ENCODE data around the gene KLHL29.

DNA sequence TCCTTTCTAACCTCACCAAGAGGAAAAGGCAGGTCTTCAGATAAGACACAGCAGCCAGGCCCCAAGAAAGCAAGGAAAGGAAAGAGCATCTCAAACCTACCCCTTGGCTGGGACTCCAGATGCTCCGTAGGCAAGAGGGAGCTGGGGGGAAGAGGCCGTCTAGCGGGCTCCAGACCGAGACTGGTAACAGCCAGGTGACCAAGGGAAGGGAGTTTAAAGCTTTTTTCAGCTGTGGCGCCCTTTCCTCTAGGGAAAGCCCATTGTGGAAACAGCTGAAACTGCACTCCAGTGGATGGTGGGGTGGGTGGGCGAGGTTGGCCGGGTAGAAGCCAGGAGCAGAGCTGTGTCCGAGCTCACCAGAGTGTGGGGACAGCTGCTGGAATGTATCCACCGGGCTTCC, 180.4 kb downstream of the KLHL29 start:
- TF ChIP-seq, protein P1, sequence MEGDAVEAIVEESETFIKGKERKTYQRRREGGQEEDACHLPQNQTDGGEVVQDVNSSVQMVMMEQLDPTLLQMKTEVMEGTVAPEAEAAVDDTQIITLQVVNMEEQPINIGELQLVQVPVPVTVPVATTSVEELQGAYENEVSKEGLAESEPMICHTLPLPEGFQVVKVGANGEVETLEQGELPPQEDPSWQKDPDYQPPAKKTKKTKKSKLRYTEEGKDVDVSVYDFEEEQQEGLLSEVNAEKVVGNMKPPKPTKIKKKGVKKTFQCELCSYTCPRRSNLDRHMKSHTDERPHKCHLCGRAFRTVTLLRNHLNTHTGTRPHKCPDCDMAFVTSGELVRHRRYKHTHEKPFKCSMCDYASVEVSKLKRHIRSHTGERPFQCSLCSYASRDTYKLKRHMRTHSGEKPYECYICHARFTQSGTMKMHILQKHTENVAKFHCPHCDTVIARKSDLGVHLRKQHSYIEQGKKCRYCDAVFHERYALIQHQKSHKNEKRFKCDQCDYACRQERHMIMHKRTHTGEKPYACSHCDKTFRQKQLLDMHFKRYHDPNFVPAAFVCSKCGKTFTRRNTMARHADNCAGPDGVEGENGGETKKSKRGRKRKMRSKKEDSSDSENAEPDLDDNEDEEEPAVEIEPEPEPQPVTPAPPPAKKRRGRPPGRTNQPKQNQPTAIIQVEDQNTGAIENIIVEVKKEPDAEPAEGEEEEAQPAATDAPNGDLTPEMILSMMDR (IDR thresholded peaks at IDR 0.05 in 8 of 11, conservative IDR thresholded peaks at IDR 0.05 in 3 of 11) = no peak
- TF ChIP-seq POLR2A (IDR thresholded peaks at IDR 0.05) = no peak
